Stimulated activated CD4-positive, alpha-beta T cell treated with anti-CD3 and anti-CD28 coated beads, Interleukin-1b, Interleukin-23, amount 100 ng/mL, for 4 hours (primary cell): ENCODE results near the gene PDLIM5.
"Not testable (repeated sequence)": the region's sequence is repeated elsewhere in the genome, so short reads cannot be mapped to it uniquely, and the experiment has no call there.

Experiments used
- DNase-seq, 2 donors: peaks; one replicate each; pipeline ENCODE4 v3.0.0-alpha.2; 2020; ENCODE audit warnings: low read depth in 2 of 2

PDLIM5 gene

GRCh38 chr4:94557632-94558031 is 105.9 kb downstream of the PDLIM5 start:
- not testable (repeated sequence) for DNase-seq

DNA sequence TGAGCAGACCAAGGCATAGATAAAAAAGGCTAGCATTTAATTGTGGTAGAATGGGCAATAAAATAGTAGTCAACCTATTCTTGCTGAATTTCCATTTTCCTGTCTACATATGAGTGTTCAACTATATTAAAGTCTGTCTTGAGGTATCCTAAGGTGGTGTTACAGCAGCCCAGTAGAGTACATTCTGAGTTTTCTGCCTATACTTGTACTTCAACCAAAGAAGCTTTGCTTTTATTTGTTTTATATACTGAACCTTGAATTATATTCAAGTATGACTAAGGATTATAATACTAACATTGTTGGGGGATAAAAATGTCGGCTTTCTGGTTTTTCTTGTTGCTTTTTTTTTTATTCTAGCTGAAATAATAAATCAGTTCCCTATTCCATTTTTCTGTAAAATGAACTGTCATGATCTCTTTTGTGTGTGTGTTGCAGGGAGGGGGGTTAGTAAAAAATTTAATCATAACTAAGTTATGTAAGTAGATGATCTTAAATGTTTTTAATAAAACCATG is 106.7 kb downstream of the PDLIM5 start:
- no peak for DNase-seq

GRCh38 chr4:94559351-94559806 is 107.6 kb downstream of the PDLIM5 start:
- no peak for DNase-seq

DNA sequence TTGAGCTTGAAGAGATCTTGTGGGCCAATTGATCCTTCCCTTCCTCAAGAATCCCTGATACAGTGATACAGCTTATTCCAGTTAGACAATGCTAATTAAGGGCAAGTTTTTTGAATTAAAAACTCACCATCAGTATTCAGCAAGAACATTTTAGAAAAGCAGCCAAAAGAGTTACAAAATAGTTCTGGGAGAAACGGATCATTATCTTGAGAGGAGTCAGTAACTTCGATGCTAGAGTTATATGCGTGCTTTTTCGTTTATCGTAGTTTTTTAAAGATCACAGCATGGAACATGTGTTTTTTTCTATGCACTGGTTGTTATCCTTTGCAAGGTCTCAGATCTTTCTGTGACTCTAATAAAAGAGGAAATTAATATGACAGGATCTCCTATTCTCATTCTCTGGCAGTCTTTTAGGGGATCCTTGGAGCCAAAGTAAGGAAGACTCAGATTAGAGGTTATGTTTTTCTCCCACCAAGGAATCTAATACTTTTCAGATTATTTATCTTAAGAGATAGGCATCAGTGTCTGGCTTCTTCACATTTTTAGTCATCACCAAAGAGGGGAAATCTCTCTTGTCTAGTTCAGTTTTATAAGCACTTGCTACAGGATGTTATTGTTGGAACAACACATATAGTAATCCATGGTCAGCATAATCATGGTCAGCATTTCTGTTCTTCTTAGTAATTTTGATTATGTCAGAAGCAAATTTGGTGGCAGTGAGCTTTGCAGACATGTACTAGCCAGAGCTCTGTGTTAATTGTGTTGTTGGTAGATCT is 109.7 kb downstream of the PDLIM5 start:
- no peak for DNase-seq

DNA sequence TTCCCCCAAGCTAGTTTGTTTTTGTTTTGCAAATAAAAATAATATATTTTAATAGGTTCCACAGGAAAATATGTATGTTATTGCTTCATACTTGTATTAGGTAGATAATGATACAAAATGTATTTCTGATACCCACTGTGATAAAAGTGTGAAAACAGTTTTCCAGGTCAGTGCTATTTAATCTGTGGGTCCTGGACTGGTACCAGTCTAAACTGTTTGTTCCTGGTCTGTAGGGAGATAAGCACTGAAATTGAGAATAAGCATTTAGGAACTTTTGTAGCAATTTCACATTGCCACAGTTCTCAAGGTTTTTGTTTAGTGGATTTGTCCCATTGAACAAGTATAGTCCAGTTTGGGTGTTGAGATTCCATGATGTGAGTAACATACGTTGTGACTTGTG is 110.5 kb downstream of the PDLIM5 start:
- DNase-seq = no peak

- DNase-seq = no peak
These were observed 112.5 kb downstream of the PDLIM5 start for GRCh38 chr4:94564252-94564651.

DNA sequence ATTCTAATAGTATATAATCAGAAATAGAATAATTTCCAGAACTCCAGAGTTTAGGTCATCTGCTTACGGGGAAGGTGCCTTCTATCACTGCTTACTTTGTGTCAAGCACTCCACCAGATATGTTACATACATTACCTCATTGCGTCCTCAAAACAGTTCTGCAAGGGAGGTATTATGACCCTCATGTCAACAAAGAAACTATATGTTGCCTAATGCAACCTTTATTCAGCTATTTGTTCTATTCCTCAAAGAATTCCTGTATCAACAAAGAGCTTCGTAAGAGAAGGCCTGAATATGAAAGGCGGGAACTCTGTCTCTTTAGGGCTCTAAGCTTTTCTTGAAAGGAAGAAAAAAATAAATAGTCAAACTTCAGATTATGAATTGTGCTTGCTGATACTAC is 114.7 kb downstream of the PDLIM5 start:
- no peak for DNase-seq

- DNase-seq = no peak
These were observed 116.1 kb downstream of the PDLIM5 start for GRCh38 chr4:94567811-94568210.

GRCh38 chr4:94570558-94570957 is 118.8 kb downstream of the PDLIM5 start:
- no peak for DNase-seq

DNA sequence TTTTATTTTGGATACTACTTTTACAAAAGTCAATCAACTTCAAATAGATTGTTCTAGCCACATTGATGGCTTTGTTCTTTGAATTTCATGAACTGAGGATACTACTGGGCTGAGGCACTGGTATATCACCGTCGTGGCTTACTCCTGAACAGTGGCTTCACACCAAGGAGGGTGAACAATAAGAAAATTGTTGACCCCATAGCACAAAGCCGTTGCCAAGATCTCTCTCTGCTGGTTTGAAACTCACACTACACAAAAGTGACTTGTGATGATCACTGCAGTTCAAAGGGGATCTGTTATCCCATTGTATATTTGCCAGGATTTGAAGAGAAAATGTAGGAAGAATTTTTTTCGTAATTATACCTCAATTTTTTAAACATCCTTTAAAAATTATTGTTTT is 119.6 kb downstream of the PDLIM5 start:
- DNase-seq = no peak

DNA sequence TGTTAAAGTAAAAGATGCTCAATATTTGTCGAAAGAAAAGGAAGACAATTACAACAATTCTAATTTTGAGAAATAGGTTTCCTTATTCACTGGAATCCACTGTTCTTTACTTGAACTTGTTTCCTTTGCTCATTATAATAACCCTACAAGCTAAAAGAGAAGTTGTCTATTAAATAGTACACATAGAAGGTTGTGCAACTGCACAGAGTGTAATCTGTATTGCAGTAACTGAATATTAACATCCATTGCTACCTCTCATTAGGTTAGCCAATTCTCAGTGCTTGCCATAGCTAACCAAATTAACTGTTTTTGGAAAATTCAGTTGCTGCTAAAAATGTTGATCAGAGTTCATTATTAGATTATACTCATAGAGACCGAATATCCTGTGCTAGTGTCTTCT is 120.0 kb downstream of the PDLIM5 start:
- no peak for DNase-seq

GRCh38 chr4:94574050-94574449 is 122.3 kb downstream of the PDLIM5 start:
- no peak for DNase-seq

DNA sequence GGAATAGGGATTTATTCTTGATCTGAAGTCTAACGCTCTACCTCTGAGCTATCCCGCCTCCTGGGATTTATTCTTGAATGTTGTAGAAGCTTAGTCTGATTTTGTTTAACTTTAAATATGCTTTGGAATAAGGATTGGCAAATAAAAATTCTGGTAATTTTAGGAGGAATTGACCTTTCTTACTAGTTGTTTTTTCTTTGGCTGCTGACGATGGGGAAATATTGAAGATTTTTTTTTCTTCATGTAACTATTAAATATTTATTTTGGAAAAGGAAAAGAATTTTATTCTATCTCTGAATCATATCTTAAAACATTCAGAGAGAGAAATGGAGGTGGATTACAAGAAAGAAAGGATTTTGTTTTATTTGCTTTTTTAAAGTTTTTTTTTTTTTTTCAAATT is 122.9 kb downstream of the PDLIM5 start:
- DNase-seq = no peak

- DNase-seq = no peak
These were observed 123.9 kb downstream of the PDLIM5 start for GRCh38 chr4:94575652-94576051.

GRCh38 chr4:94576210-94576609 is 124.5 kb downstream of the PDLIM5 start:
- no peak for DNase-seq

DNA sequence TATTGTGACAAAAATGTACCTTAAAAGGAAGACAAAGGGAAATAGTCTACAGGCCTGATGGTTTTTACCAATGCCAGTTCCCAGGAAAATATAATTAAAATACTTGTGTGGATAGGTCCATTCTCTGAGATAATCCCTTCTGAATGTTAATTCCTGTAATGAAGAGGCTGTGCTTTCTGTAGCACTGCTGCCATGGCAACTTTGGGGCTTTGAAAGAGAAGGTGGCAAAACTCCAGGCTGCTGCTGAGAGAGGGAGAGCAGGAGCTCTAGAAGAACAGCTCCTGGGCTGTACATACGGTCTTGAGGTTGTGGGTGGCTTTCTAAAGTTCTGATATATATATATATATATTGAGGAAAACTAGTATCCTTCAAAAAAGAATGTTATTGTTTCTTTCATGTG is 125.4 kb downstream of the PDLIM5 start:
- DNase-seq = no peak

- DNase-seq = no peak
These were observed 126.5 kb downstream of the PDLIM5 start for GRCh38 chr4:94578195-94578594.

GRCh38 chr4:94581766-94582165 is 130.0 kb downstream of the PDLIM5 start:
- no peak for DNase-seq

GRCh38 chr4:94582517-94582916 is 130.8 kb downstream of the PDLIM5 start:
- no peak for DNase-seq

- DNase-seq = no peak
These were observed 132.3 kb downstream of the PDLIM5 start for GRCh38 chr4:94583914-94584641.

DNA sequence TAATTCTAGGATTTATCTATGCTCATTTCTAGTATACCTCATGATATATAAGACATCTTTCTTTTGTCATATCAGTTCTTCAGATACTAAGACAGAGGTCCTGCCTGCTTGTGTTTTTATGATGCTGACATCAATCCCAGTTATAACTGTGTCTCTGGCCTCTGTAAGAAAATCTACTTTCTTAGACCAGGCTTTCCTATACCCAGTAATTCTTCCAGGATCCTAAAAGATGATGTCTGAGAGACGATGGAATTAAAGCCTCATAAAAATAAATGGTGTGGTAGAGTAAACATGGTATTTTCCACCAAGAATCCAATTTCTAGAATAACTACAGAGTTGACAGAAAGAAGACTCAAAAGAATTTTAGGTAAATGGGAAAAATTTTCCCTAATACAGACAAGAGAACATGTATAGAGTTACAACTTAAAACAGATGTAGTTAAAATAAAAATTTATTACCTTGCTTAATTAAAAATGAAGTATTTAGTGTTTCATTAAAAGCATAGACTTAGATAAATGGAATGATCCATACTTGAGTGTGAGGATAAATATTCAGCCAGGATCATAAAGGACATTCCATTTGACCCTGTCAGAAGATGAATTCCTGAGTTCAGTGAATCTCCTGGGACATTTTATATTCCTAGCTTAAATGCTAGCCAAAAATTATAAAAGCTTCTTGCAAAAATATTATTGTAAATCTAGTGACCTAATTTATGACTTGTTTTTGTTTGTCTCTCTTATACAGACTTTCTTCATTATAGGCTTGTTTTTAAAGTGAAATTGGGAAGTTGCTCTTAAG is 137.4 kb downstream of the PDLIM5 start:
- DNase-seq = no peak

DNA sequence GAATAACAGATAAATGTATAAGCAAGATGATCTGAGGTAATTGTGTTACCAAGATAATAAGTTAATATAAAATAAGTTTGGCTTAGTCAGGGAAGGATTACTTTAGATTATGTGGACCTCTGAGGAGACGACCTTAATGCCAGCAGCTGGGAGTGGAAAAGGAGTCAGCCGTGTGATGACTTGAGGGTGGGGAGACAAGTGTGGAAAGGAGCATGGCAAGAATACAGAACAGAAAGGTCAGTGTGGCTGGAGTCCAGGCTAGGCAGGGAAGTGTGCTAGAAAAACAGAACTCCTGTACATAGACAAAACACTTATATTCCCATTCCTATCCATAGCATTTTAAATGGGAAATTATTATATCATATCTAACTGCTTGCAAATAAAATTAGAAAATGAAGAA is 138.8 kb downstream of the PDLIM5 start:
- DNase-seq = no peak
